Stimulated activated CD8-positive, alpha-beta memory T cell treated with anti-CD3 and anti-CD28 coated beads, Interleukin-4, amount 100 ng/mL, for 48 hours (primary cell): Measurements from ENCODE around the gene CYB5R3.
"Not testable (repeated sequence)": the region's sequence is repeated elsewhere in the genome, so short reads cannot be mapped to it uniquely, and the experiment has no call there.

Source experiments
- DNase-seq: peaks from one replicate; pipeline ENCODE4 v3.0.0-alpha.2; 2020

CYB5R3 gene

DNA sequence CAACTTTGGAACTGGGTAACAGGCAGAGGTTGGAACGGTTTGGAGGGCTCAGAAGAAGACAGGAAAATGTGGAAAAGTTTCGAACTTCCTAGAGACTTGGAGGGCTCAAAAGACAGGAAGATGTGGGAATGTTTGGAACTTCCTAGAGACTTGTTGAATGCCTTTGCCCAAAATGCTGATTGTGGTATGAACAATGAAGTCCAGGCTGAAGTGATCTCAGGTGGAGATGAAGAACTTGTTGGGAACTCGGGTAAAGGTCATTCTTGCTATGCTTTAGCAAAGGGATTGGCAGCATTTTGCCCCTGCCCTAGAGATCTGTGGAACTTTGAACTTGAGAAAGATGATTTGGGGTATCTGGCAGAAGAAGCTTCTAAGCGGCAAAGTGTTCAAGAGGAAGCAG lies 28.7 kb upstream of the CYB5R3 start:
- DNase-seq: not testable (repeated sequence)

DNA sequence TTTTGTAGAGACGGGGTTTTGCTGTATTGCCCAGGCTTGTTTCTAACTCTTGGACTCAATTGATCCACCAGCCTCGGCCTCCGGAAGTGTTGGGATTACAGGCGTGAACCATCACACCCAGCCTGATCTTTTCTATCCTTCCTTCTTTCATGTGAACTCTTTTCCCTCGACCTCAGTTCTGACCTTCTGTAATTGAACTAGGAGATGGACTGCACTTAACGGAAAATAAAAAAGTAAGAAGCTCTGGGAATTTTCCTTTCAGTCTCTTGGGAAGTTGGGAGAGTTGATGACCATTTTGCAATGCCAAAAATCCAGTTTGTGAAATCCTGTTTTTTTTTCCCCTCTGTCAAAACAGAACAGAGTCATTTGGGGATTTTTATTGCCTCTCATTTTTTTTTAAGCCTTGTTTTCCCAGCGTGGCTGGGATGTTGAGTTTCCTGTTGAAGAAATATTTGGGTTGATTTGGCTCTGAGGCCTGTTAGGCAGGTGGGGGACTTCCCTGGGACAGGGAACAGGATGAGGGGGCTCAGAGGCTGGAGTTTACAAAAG lies 26.9 kb upstream of the CYB5R3 start:
- no peak for DNase-seq

- no peak for DNase-seq
These were observed 24.8 kb upstream of the CYB5R3 start for GRCh38 chr22:42673898-42674401.

DNA sequence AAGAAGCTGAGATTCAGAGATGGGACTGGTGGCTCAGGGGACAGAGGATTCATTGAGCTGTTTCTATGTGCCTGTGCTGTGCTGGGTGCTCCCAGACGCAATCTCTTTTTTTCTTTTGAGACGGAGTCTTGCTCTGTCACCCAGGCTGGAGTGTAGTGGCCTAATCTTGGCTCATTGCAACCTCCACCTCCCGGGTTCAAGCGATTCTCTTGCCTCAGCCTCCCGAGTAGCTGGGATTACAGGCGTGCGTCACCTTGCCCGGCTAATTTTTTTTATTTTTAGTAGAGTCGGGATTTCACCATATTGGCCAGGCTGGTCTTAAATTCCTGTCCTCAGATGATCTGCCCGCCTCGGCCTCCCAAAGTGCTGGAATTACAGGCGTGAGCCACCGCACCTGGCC lies 23.9 kb upstream of the CYB5R3 start:
- DNase-seq: not testable (repeated sequence)

GRCh38 chr22:42670921-42671709 lies 21.9 kb upstream of the CYB5R3 start:
- no peak for DNase-seq

- DNase-seq: no peak
These were observed 20.9 kb upstream of the CYB5R3 start for GRCh38 chr22:42670046-42670445.

GRCh38 chr22:42666393-42666792 lies 17.2 kb upstream of the CYB5R3 start:
- not testable (repeated sequence) for DNase-seq

GRCh38 chr22:42664976-42665831 lies 16.0 kb upstream of the CYB5R3 start:
- no peak for DNase-seq

GRCh38 chr22:42661985-42662831 lies 13.0 kb upstream of the CYB5R3 start:
- DNase-seq: peak; percentile 93

DNA sequence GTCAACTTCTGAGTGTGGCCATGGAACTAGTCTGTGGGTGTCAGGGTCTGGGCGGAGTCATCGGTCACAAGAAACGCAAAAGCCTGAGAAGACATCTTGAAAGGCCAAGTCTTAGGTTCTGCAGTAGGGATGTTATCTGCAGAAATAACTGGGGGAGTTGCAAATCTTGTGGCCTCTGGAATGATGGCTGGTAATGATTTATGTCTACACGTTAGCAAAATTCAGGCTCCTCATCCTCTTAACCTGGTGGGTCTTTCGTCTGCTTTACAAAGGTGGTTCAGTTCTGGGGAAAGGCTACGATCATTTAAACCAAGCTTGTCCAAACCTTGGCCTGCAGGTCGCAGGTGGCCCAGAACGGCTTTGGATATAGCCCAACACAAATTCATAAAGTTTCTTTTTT lies 7.4 kb upstream of the CYB5R3 start:
- DNase-seq: no peak

DNA sequence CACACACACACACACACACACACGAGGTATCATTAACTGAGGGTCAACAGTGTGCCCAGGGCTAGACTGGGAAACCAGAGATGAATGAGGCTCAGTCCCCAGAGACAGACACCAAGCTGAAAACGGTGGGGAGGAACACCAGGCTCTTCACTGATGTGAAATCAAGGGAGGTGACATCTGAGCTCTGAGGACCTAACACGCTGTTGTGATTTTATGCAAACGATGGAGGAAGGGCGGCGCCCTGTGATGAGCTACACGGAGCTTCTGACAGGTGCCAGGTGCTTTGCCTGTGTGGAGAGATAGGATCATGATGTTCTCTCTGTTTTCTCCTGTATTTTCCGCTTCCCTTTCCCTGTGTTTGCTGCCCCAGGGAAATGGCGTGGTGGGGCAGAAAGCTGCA lies 6.5 kb upstream of the CYB5R3 start:
- no peak for DNase-seq

DNA sequence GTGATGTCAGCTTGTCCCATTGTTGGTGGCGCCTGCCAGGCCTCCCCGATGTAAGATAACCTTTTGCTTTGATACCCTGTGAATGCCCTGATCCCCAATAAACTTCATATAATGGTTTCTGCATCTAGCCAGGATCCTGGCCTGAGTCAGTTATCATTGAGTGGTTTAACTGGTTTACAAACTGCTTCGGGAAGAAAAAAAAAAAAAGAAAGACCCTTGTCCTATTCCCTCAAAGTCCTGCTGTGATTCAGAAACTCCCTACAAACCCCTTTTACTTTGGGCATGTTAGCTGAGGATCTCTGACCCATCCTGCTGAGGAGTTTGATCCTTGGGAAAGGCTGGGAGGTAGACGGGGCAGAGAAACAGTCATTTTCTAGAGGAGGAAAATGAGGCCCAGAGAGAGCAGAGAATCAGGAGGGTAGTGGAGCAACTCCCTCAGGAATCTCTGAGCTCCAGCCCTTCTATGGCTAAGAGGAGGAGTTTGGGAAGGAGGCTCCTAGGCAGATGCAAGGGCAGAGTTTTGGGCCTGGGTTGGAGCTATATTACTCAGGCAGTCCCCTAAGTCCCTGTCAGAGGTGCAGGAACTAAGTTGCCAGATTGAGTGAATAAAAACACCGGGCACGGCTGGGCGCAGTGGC lies 5.4 kb upstream of the CYB5R3 start:
- no peak for DNase-seq

DNA sequence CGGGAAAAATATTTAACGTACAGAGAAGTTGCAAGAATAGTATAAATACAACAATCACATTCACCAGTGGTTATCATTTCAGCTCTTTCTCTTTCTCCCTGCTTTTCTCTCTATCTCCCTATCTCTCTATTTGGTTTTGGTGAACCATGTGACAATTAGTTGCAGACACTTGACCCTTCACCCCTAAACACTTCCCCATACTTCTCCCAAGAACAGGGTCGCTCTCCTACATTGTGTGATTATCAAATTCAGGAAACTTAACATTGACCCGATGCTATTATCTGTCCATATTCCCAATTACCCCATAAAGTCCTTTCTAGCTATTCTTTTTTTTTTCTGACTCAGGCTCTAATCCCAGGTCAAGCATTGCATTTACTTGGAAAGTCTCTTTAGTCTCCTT lies 4.8 kb upstream of the CYB5R3 start:
- DNase-seq: no peak

DNA sequence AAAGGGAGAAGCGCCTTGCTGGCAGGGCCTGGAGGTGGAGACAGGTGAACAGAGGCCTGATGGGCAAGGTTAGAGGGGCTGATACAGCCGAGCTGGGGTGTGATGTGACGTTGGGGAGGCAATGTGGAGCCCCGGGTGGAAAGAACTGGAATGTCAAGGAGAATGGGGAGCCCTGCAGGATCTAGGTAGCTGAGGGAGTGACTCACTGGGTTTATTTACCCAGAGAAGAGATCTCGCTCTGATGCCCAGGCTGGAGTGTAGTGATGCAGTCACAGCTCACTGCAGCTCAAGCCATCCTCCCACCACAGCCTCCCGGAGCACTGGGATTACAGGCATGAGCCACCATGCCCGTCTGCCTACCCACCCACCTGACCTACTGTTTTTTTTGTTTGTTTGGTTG lies 1.9 kb upstream of the CYB5R3 start:
- DNase-seq: no peak

DNA sequence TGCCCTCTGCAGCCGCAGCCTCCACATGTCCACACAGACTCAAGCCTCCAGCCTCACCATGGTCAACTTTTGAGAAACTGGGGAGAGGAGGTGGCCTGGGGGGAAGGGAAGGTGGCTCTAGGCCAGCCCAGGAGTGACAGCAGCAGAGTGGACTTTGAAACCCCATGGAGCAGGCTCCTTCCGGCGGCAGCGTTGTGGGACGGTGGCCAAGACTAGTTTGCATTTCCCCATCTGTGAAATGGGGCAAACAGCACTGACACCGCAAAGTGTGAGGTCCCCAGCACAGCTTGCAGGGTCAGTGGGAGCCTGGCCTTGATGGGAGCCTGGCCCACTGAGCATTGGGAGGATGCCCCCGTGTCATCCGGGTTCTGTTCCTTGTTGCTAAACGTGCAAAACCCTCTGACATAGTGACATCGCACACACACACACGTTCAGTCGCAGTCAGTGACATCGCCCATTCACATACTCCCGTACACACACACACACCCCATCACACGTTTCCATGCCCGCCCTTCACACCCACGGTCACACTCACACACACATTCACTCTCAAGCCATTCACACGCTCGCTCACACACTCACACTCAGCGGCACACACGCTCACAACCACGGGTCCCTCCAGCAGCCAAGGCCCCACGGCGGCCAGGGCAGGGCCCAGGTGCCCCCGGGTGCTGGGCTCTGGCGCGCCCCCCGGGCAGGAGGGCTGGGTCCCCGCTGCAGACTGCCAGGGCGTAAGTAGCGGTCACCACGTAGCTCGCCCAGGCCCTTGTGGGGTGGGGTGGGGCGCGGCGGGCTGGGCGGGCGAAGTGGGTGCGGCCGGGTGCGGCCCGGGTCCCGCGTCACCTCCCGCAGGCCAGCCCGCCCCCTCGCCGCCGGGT lies 585 bp downstream of the CYB5R3 start:
- peak; percentile 44 for DNase-seq

- DNase-seq: no peak
These were observed 1.2 kb downstream of the CYB5R3 start for GRCh38 chr22:42648017-42648367.

DNA sequence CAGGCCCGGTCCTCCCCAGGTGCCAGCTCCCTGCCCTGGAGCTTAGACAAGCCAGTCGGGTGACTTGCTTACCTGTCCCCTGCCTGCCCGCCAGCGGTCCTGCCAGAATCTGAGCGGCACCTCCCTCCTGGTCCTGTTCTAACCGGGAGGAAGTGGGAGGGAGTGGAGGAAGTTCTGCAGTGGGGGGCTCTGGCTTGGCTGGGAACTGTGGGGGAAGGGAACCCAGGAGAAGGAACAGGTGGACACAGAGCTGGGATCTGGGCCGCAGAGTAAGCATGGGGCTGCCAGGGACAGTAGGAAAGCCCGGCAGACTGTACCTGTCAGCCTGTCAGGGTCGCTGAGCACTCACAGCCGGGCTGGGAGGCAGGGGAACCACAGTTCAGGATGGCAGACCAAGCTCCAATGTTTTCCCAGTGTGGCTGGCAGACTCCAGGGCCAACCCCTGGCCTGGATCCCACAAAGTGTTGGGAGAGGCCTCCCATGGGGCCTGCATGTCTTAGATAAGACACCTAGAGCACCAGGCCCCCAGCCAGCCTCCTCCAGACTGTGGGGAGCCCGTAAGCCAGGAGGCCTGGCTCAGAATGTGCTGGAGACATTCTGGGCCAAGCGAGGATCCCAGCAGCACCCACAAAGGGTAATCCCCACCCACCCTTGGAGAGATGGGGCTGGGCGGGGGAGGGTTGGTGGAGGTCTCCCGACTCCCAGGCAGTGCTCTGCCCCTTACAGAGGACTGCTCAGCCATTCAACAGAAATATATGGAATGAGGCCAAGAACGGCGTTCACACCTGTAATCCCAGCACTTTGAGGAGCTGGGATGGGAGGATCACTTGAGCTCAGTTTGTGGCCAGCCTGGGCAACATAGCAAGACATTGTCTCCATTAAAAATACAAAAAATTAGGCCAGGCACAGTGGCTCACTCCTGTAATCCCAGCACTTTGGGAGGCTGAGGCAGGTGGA lies 2.3 kb downstream of the CYB5R3 start:
- DNase-seq: no peak

GRCh38 chr22:42645938-42646568 lies 3.1 kb downstream of the CYB5R3 start:
- DNase-seq: no peak

GRCh38 chr22:42645341-42645937 lies 3.8 kb downstream of the CYB5R3 start:
- DNase-seq: no peak
